GM15510 (cell line): ENCODE measurements around the gene SLC6A20.

ENCODE experiments used
- POLR2A ChIP-seq: IDR thresholded peaks from 3 replicates; pipeline ENCODE4 v1.6.1; 2011; ENCODE audit warnings: borderline replicate concordance; ENCODE audit not compliant: insufficient read length; ENCODE audit errors: extremely low read depth

The SLC6A20 gene

GRCh38 chr3:45729614-45730013 is 66.7 kb downstream of the SLC6A20 start:
- no peak for TF ChIP-seq POLR2A

GRCh38 chr3:45724911-45725310 is 71.4 kb downstream of the SLC6A20 start:
- TF ChIP-seq POLR2A = no peak

DNA sequence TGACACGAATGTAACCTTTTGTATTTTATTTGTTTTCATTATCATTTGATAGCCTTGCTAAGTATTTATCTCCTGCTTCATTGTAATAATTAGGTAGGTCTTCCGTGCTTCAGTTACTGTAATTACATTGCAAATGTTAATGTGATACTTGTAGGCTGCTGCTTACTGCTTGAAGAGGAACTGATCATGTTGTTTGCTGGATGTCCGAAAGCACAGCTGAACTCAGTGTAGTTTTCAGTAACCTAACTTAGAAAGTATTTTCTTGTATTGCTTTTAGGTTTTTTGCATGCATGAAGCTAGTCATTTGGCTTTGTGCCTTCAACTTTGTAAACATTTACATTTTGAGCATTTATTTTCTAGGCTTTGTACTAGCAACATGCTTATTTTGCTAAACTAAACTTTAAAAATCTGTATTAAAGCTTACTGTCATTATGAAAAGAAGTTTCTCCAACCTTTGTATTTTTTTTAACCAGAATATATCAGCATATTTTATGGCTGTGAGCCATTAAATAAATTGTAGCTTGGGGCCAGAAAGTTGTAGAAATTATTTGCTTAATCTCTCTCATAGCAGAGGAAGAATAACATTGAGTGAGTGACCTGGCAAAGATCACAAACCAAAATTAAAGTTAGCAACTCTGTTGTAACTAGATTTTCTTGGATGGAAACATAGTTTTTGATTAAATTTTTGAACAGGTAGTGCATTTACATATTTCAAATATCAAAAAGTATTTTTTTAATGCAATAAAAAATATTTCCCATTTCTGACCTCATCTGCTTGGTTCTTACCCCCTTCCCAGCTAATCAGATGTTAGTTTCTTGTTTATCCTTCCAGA is 76.5 kb downstream of the SLC6A20 start:
- TF ChIP-seq POLR2A = no peak

DNA sequence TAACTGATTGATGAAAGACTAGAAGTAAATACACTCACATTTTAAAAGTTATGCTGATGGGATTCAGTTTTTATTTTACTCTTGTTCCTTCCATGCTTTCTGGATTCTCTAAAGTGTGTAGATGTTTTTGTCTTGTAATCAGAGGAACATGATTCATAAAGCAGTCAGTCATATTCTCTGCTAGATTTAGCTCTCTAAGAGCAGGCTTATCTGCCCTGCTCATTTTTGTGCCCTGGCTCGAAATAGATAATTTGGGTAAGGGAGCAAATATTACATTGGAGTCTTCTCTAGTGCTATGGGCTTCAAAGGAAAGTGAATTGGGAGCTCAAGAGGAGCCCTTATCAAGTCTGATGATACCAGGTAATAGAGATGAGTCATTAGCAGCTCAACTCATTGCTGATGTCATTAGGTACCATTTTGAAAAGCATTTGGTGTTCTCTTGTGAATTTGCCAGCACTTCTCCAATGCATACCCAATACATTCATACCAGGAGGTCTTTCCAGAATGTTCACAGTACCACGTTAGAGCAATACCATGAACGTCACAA is 79.5 kb downstream of the SLC6A20 start:
- no peak for TF ChIP-seq POLR2A

DNA sequence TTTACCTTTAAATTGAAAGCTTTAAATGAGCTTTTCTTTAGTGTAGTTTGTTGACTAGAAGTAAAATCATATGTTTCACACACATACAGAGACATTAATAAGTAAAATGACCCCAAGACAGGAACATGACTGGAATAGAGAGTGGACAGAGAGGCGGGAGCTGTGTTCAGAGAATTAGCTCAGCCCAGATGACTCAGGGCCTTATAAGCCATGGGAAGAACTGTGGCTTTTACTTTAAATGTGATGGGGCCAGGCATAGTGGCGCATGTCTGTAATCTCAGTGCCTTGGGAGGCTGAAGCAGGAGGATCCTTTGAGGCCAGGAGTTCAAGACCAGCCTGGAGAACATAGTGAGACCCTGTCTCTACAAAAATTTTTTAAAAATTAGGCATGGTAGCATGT is 80.4 kb downstream of the SLC6A20 start:
- TF ChIP-seq POLR2A = no peak

DNA sequence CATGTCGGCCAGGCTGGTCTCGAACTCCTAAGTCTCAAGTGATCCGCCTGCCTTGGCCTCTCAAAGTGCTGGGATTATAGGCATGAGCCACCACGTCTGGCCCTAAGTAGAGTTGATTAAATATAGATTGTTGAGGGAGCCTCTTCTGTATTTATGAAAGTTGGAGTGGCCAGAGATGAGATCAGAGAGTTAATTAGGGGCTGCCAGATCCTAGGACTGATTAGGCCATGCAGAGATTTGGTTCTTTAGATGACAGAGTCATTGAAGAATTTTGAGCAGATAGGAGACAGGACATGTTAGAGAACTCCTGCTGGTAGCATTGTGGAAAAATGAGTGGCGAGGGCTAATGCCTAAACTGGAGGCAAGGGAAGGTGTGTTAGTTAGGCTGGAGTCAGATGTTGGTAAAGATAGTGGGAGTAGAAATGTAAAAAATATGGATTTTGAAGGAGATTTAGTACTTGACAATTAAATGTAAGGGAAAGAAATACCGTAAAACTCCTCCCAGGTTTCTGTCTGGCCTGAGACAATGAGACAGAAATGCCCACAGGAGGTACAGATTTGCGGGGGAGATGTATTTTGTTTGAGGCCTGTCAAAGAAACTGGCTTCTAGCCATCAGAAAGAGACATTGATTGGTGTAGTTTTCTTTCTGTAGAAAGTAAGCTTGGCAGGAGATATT is 83.8 kb downstream of the SLC6A20 start:
- no peak for TF ChIP-seq POLR2A

DNA sequence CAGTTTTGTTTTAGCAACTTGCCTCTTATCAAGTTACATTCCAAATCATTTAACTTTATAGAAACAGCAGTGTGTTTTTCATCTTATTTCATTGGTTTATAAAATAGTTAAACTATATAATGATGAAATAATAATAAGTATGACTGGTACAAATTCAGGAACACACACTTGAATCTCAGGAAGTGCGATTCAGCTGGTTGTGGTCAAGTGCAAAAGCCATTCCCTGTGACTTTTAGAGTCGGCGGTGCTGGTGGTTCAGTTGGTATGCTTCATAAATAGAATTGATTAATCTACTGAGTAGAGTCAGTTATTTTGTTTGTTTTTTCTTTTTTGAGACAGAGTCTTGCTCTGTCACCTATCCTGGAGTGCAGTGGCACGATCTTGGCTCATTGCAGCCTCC is 84.4 kb downstream of the SLC6A20 start:
- no peak for TF ChIP-seq POLR2A

GRCh38 chr3:45705839-45706808 is 90.2 kb downstream of the SLC6A20 start:
- TF ChIP-seq POLR2A = no peak
